ENCODE measurements around the gene KAZN. TPM values are rescaled to one million over a fixed set of nuclear protein-coding genes. Genes with fewer than 3 reads are reported as not detected.

Gene KAZN
- total RNA-seq, 1 donor from 2014 or later, result 3.7 TPM

GRCh38 chr1:14687147-14687546, 88.7 kb downstream of the KAZN start:
- no peak for ATAC-seq (ENCODE audit: poor library complexity)
- DNase-seq, result no peak
- intact Hi-C loops (cut with DNase I), result no loop called here

GRCh38 chr1:14689996-14690615, 91.6 kb downstream of the KAZN start:
- ATAC-seq (ENCODE audit: poor library complexity), result no peak
- intact Hi-C loops (cut with DNase I), result no loop called here
- no peak for DNase-seq

DNA sequence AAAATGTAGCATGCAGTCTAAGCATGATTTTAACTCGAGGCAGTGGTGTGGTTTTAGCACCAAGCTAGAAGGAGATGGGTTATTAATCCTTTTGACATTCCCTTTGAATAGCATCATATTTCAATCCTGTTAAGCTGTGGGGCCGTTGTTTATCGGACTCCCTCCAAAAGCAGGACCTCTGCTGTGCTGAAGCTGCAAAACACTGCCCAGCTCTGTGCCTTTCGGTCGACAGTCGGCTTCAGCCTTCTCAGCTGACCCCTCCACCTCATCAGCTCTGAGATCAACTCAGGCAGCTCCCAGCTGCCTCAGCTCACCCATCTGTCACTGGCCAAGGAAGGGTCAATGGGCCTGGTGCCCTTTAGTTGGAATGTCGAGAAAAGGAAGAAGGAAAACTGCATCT, 95.5 kb downstream of the KAZN start:
- DNase-seq (no peak), ATAC-seq (ENCODE audit: poor library complexity) (no peak)
- intact Hi-C loops (cut with DNase I), result no loop called here

DNA sequence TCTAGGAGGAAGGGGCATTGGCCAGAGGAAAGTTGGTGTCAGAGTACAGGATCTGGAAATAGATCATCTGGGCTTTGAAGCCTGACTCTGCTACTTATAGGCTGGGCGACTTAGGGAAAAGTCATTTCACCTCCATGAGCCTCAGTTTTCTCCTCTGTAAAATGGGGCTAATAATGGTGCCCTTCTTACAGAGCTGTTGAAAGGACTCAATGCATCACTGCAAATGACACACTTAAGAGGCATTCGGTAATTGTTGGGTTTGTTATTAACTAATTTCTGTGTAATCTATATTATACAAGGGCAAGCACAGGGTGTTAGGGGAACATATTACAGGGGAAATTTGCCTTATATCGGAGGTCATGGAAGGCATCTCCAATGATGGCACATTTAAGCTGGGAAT, 96.1 kb downstream of the KAZN start:
- intact Hi-C loops (cut with DNase I), result no loop called here
- ATAC-seq (ENCODE audit: poor library complexity), result no peak
- DNase-seq, result no peak

DNA sequence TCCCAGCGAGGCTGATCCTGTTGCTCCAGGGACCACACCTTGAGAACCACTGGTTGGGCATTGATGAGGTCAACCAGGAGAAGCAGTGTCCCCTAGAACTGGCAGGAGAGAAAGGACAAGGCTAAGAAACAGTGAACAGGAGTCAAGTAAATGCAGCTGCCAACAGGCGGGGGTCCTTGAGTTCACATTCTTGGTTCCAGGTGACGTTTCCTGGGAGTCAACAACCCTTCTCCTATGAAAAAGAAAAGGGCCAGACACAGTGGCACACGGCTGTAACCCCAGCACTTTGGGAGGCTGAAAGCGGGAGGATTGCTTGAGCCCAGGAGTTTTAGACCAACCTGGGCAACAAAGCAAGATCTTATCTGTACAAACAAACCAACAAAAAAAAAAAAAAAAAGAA, 98.3 kb downstream of the KAZN start:
- ATAC-seq (ENCODE audit: poor library complexity) (no peak), DNase-seq (no peak)
- intact Hi-C loops (cut with DNase I), result no loop called here

DNA sequence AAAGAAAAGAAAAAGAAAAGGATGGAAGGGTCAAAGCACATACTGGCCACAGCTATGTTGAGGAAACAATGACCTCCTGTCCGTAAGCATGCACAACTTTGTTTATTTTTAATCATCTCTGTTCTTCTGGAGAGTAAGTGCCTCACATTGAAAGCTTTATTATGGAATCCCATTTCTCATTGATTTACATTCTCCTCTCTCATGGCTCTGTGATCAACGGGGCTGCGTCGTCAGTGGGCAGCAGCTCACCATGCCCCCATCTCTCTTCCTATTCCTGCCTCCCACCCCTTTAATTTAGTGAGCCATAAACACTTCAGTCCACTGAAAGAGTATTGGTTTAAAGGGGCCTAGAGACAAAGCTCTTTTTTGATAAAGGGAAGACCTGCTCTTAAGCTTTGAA, 98.9 kb downstream of the KAZN start:
- no peak for ATAC-seq (ENCODE audit: poor library complexity)
- no peak for DNase-seq
- intact Hi-C loops (cut with DNase I), result no loop called here

GRCh38 chr1:14698314-14698713, 99.8 kb downstream of the KAZN start:
- no peak for ATAC-seq (ENCODE audit: poor library complexity)
- no peak for DNase-seq
- intact Hi-C loops (cut with DNase I), result no loop called here

GRCh38 chr1:14699620-14700019, 101.1 kb downstream of the KAZN start:
- intact Hi-C loops (cut with DNase I), result no loop called here
- DNase-seq (no peak), ATAC-seq (ENCODE audit: poor library complexity) (no peak)

DNA sequence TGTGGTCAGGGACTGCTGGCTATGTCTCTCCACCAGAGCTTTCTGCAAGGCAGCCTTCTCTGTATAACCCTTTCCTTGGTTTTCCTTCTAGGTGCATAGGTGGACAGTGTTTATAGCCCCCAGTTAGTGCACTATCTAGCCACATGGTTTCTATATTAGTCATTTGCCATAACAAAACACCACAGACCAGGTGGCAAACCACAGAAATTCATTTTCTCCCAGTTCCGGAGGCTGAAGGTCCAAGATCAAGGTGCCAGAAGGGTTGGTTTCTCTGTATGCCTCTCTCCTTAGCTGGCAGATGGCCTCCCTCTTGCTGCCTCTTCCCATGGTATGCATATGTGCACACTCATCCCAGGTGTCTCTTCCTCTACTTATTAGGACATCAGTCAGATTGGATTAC, 106.4 kb downstream of the KAZN start:
- no peak for ATAC-seq (ENCODE audit: poor library complexity)
- intact Hi-C loops (cut with DNase I), result no loop called here
- no peak for DNase-seq

DNA sequence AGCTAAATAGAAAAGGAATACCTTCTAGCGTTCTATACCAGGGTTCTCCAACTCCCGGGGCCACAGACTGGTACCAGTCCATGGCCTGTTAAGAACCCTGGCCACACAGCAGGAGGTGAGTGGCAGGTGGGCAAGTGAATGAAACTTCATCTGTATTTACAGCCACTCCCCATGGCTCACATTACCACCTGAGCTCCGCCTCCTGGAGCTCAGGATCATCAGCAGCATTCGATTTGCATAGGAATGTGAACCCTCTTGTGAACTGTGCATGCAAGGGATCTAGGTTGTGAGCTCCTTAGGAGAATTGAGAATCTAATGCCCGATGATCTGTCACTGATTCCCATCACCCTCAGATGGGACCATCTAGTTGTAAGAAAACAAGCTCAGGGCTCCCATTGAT, 107.3 kb downstream of the KAZN start:
- intact Hi-C loops (cut with DNase I), result no loop called here
- DNase-seq, result no peak
- ATAC-seq (ENCODE audit: poor library complexity), result no peak

DNA sequence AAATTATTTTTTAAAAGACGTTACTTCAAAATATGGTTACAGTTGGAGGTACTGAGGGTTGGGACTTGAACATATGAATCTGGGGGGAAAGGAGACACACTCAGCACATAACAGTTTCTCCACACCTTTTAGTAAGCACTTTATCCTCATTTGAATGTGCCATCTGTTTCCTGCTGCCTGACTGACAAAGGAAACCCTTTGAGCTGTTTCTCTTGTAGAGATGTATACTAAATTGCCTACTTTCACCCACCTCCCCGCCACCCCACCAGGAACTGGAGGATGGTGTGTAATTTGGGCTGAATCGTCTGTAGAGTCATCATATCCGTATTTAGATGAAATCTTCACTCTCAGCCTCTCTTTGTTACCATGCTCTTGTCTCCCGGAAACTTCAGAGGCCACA, 108.1 kb downstream of the KAZN start:
- no peak for ATAC-seq (ENCODE audit: poor library complexity)
- intact Hi-C loops (cut with DNase I), result no loop called here
- no peak for DNase-seq

- ATAC-seq (ENCODE audit: poor library complexity), result no peak
Observed at GRCh38 chr1:14707531-14708445, 109.3 kb downstream of the KAZN start.

DNA sequence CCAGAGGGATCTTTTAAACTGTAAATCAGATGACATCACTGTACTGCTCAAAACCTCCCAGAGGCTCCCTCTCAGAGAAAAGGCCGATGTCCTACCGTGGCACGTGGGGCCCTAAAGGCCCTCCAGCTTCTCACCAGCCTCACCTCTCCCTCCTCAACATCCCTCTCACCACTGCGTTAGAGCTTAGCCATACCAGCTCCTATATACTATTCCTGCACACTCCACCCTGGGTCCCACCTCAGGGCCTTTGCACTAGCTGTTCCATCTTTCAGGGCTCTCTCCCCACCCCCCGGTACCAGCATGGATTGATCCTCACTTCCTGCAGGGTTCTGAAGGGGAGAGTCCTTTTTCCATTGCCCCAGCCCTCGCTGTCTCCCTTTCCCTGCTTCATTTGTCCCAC, 111.8 kb downstream of the KAZN start:
- ATAC-seq (ENCODE audit: poor library complexity) (no peak), DNase-seq (no peak)
- intact Hi-C loops (cut with DNase I), result no loop called here

More at GRCh38 chr1:14707531-14708445, 109.3 kb downstream of the KAZN start:
- intact Hi-C loops (cut with DNase I), result no loop called here
- no peak for DNase-seq

- DNase-seq (no peak), ATAC-seq (ENCODE audit: poor library complexity) (no peak)
- intact Hi-C loops (cut with DNase I), result no loop called here
Observed at GRCh38 chr1:14712136-14712535, 113.7 kb downstream of the KAZN start.

DNA sequence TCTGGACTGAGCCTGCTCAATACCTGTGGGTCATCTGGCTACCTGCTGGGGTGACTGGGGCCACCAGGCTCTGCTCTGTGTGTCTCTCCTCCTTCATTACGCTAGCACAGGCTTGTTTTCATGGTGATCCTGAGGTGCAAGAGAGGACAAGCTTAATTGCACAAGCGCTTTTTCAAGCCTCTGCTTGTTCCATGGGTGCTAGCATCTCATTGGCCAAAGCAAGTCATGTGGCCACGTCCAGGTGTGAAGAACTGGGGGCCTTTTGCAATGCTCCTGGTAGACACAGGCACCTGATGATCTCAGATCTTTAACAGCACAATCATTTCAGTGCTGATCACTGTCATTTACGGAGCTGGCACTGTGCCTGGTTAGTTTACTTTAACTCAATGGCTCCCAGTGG, 114.6 kb downstream of the KAZN start:
- DNase-seq (no peak), ATAC-seq (ENCODE audit: poor library complexity) (no peak)
- intact Hi-C loops (cut with DNase I), result no loop called here

- intact Hi-C loops (cut with DNase I), result no loop called here
- ATAC-seq (ENCODE audit: poor library complexity) (no peak), DNase-seq (no peak)
Observed at GRCh38 chr1:14715266-14715665, 116.8 kb downstream of the KAZN start.

GRCh38 chr1:14715802-14716201, 117.3 kb downstream of the KAZN start:
- ATAC-seq (ENCODE audit: poor library complexity) (no peak), DNase-seq (no peak)
- intact Hi-C loops (cut with DNase I), result no loop called here

GRCh38 chr1:14716474-14716873, 118.0 kb downstream of the KAZN start:
- DNase-seq, result no peak
- no peak for ATAC-seq (ENCODE audit: poor library complexity)
- intact Hi-C loops (cut with DNase I), result no loop called here

DNA sequence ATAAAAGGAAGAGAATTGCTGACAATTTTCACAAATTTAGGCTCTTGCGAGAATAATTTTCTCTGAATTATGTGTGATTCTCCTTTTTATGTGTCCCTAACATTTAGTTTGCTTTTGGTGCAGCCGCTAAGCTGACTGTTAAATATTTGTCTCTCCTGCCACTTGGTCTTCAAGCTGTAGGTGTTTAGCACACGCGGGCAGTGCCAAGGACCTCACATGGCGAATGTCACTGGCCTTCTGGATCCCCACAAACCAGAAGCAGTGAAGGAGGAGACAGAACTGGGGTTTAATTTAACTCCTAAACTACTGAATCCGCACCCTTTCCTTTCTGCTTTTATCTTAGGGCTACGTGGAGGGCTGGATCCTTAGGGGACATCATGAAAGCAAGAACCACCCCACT, 120.0 kb downstream of the KAZN start:
- ATAC-seq (ENCODE audit: poor library complexity) (no peak), DNase-seq (no peak)
- intact Hi-C loops (cut with DNase I), result no loop called here

- ATAC-seq (ENCODE audit: poor library complexity) (no peak), DNase-seq (no peak)
- intact Hi-C loops (cut with DNase I), result no loop called here
Observed at GRCh38 chr1:14723401-14723800, 124.9 kb downstream of the KAZN start.
